HG03460 (cell line): Measurements from ENCODE around the gene TMEM62.
"Not testable (repeated sequence)": the region's sequence is repeated elsewhere in the genome, so short reads cannot be mapped to it uniquely, and the experiment has no call there.

Experiments used
- ATAC-seq: cut with Tn5 transposase; IDR thresholded peaks from one replicate; pipeline ENCODE4 v1.9.1; 2021; ENCODE audit not compliant: unreplicated experiment

Gene TMEM62

DNA sequence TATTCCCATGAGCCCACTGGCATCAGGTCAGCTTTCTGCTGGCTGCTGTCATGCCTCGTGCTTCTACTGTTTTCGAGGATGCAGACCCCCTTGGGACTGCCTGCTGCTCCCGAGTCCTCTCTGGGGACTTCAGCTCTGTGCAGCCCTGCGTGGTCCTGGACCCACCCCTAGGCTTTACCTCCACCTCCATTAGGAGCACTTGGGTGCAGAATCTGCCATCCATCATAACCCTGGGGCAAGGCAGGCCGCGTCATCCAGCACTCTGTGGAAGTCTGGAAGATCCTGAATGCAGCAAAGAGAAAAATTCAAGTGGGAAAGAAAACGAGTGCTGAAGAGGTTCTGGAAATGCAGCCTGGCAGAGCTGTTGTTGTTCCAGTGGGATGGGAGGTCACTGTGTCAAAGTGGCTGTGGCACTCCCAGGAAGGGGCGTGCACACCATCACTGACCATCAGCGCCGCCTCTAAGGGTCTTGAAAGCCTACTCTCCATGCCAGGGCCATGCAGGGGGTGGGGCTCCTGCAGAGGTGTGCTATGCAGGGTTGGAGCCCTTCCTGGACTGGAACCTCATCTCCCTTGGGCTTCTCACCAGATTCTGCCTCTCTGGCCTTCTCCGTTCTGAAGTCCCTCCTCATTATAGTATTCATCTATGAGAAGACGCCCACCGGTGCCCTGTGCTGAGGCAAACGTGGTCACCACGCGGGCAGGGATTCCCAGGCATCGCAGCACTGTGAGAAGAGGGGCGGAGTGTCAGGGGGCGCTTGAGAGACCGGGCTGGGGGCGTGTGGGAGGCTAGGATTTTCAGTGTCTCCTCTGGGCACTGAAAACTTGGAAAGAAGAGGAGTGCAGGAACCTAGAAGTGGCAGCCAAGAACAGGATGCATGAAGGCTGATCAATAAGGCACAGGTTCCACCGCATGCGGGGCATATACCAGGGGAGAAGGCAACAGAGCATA, 74.9 kb downstream of the TMEM62 start:
- ATAC-seq, result no peak

GRCh38 chr15:43209059-43209824, 75.9 kb downstream of the TMEM62 start:
- no peak for ATAC-seq

GRCh38 chr15:43210172-43210745, 76.9 kb downstream of the TMEM62 start:
- no peak for ATAC-seq

- ATAC-seq, result no peak
Measured at GRCh38 chr15:43210807-43211206, 77.4 kb downstream of the TMEM62 start.

DNA sequence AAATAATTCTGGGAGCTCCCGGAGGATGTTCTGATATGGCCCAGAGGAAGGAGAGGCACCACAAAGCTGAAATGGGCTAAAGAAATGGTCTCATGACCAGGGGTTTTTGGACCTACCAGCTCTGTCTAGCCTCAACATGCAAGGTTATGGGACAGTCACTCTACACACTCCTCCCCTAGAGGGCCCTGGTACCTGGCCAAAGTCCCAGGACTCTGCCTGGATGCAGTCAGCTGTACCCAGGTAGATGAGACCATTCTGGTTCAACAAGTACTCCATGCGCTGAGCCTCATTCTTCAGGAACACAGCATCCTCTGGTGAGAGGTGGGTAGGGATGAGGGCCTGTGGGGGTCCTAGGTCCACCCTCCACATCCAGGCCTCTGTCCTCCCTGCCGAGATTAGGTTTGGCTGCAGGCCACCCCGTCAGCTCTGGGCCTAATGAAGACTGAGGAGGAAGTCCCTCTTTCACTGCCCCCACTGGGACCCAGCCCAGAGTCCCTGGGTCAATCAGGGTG, 77.9 kb downstream of the TMEM62 start:
- ATAC-seq, result no peak

DNA sequence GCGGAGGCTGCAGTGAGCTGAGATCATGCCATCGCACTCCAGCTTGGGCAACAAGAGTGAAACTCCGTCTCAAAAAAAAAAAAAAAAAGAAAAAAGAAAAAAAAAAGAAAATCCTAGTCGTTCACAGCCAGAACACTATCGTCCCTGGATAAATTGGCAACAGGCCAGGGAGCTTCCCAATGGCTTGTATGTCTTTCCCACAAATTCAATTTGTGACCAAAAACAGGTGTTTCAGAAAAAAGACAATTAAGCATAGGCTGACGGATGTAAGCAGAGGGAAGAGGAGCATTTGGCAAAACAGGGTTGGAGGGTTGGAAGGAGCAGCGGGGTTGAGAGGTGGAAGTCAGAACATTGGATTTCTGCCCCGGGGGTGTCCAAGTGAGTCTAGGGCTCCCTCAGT, 78.9 kb downstream of the TMEM62 start:
- ATAC-seq, result no peak

DNA sequence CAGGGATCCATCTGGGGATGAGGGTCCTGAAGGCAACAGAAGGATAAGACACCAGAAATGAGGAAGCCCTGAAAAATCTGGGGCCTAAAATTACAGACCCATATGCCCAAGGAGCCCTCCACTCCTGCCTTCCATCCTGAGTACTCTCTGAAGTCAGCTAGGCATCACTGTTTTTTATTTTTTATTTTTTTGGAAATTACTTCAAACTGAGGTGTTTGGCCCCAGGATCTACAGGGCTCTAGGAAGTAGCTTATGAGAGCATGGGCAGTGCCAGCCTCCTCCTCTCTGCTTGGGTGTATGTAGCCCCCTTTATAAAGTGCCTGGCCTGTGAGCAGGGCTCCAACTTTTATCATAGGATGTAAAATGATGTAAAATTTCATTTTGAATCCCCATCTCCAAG, 79.6 kb downstream of the TMEM62 start:
- ATAC-seq, result no peak

GRCh38 chr15:43213466-43213865, 80.1 kb downstream of the TMEM62 start:
- ATAC-seq, result no peak

DNA sequence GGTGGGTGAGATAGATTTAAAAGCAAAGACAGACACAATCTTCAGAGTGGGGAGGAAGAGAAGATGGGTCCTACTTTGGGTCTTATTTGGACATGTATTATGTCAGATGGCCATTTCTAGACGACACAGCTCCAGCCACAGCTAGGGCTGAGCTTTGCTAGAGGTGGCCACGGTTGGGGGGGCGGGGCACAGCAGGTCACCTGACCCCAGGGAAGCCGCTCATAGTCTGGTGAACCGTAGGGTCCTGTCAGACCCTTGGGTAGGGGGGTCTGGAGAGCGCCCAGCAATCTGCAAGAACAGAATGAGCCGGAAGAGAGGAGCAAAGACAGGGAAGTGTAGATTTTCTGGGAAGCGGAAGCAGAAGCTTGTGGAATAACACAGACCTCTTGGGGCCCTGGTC, 80.8 kb downstream of the TMEM62 start:
- no peak for ATAC-seq

GRCh38 chr15:43214592-43215295, 81.4 kb downstream of the TMEM62 start:
- ATAC-seq, result no peak

DNA sequence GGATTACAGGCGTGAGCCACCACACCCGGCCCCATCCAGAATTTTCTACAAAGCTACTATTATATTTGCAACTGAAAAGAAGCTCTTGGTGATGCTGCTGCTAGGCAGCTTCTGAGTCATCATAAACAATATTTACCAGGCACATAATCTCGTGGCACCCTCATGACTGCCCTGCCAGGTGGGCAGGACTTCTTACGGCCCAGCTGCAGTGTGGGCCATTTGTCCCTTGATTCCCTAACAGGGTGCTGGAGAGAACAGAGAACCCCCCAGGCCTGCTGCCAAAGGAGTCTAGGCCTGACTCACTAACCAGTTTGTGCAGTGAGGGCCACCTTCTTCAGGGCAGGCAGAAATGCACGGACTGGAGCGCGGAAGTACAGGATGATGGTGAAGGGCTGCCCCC, 82.6 kb downstream of the TMEM62 start:
- no peak for ATAC-seq

DNA sequence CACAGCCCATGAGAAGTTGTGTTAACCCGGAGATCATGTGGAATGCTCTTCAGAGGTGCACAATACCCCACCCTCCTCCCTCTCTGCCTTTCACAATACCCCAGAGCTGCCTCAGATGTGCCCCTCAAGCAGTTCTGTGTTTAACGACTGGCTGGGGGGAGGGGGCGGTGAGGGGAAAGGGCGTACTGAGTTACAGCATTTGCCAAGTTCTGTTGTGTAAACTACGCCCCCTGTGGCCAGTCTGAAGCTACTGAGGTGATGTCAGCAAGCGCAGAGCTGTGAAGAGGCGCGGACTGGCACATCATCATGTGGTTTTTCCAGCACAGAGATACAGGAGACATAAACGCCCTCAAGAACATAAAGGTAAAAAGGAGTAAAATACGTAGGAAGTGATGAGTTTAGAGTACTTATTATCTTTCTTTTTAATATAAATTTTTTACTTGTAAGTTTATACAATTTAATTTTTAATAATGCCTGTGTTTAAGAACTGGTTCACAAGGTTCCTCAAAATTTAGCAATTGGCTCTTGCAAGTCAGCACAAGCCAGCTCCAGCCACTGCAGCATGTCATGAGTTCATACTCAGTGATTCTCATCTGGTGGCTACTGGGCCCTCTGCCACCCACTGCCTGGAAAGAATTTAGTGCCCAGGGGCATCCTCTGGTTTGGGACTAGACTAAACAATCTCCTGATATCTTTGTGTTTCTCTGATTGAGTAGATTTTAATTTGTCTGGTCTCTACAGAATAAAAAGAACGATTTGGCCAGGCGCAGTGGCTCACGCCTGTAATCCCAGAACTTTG, 85.7 kb downstream of the TMEM62 start:
- no peak for ATAC-seq

GRCh38 chr15:43219929-43220928, 86.8 kb downstream of the TMEM62 start:
- no peak for ATAC-seq

- ATAC-seq, result no peak
Measured at GRCh38 chr15:43220991-43221403, 87.6 kb downstream of the TMEM62 start, which contains the start of gene EPB42. Gene EPB42 (minus strand): TSS chr15:43221018. CDS start chr15:43220825, 193 bp downstream.

- no peak for ATAC-seq
Measured at GRCh38 chr15:43221422-43221821, 88.0 kb downstream of the TMEM62 start.

DNA sequence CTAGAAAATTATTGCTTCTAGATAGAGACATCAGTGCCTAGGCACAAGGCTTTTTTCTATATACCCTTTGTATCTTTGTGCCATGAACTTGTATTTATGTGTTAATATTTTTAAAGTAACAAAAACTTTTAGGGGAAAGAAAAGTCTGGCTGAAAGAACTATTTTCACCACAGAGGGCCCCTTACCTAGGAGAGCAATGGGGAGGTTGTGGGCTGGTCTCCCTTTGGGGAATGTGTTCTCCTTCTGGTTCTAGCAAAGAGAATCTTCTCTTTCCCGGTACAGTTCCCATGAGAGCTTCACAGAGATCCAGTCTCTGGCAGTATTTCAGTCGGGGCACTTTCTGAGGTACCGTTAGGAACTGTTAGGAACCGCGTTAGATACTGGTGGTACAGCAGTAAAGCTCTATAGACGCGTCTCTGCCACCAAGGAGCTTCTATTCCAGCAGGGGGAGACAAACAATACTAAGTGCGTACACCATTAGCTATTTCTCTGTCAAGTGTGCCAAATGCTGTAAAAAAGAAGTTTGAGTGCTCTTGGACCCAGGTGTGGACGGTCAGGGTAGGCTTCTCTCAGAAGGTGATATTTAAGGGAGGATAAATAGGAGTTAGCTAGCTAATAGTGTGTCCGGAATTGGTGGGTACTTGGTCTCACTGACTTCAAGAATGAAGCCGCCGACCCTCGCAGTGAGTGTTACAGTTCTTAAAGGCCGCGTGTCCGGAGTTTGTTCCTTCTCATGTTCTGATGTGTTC, 92.0 kb downstream of the TMEM62 start:
- ATAC-seq, result no peak

GRCh38 chr15:43225950-43226255, 92.5 kb downstream of the TMEM62 start:
- not testable (repeated sequence) for ATAC-seq
